Smooth muscle cell (in vitro differentiated cells): ENCODE results near the gene PLA2G1B. TPM values are rescaled to one million over a fixed set of nuclear protein-coding genes. Genes with fewer than 3 reads are reported as not detected.

ENCODE experiments used
- DNase-seq: peaks from one replicate; lab custom pipeline; 2025; ENCODE audit not compliant: unreplicated experiment; lab: John Stamatoyannopoulos, UW
- H2AFZ ChIP-seq: fragments of 200-600 bp; sonication (generic); 2 replicates; pipeline ENCODE4 v1.6.0; 2016; ENCODE audit warnings: antibody characterized with exemption, low read depth, mild to moderate bottlenecking
- H3F3A ChIP-seq: fragments of 200-600 bp; sonication (generic); 2 replicates; pipeline ENCODE4 v1.6.0; 2017; ENCODE audit warnings: antibody characterized with exemption, low read depth
- H3K27ac ChIP-seq: fragments of 200-600 bp; sonication (generic); 2 replicates; pipeline ENCODE4 v1.5.1; 2016; ENCODE audit warnings: low read depth, mild to moderate bottlenecking
- H3K27me3 ChIP-seq: fragments of 200-600 bp; sonication (generic); 2 replicates; pipeline ENCODE4 v1.6.1; 2016; ENCODE audit warnings: low read depth, mild to moderate bottlenecking
- H3K36me3 ChIP-seq: fragments of 200-600 bp; sonication (generic); 2 replicates; pipeline ENCODE4 v1.5.1; 2016; ENCODE audit warnings: low read depth
- H3K4me1 ChIP-seq: fragments of 200-600 bp; sonication (generic); 2 replicates; pipeline ENCODE4 v1.5.1; 2016; ENCODE audit warnings: low read depth
- H3K4me2 ChIP-seq: fragments of 200-600 bp; sonication (generic); 2 replicates; pipeline ENCODE4 v1.6.0; 2016; ENCODE audit warnings: mild to moderate bottlenecking
- H3K4me3 ChIP-seq: fragments of 200-600 bp; sonication (generic); 2 replicates; pipeline ENCODE4 v1.5.1; 2016; ENCODE audit warnings: mild to moderate bottlenecking
- H3K79me2 ChIP-seq: fragments of 200-600 bp; sonication (generic); 2 replicates; pipeline ENCODE4 v1.6.0; 2016; ENCODE audit warnings: low read depth, mild to moderate bottlenecking
- H3K9ac ChIP-seq: fragments of 200-600 bp; sonication (generic); 2 replicates; pipeline ENCODE4 v1.6.0; 2016; ENCODE audit warnings: low read depth
- H3K9me3 ChIP-seq: fragments of 200-600 bp; sonication (generic); replicated peaks from 2 replicates; pipeline ENCODE4 v1.5.1; 2016; ENCODE audit warnings: low read depth
- H4K20me1 ChIP-seq: fragments of 200-600 bp; sonication (generic); 2 replicates; pipeline ENCODE4 v1.6.0; 2016; ENCODE audit warnings: low read depth
- CTCF ChIP-seq: fragments of 200-600 bp; sonication (generic); IDR thresholded peaks from 2 replicates; pipeline ENCODE4 v1.5.1; 2017; ENCODE audit warnings: borderline replicate concordance, mild to moderate bottlenecking, antibody characterized with exemption; ENCODE audit not compliant: insufficient read depth, poor library complexity, severe bottlenecking
- WGBS: methylation state at CpG from one replicate; pipeline ENCODE4 v1.1.7; 2016; ENCODE audit warnings: low lambda C conversion rate; 5-methylcytosine and 5-hydroxymethylcytosine counted together
- polyA plus RNA-seq: library from polyadenylated mRNA; unstranded; fragments of >200 nt; fragmentation: Nextera tagmentation; extraction: Ambion mirVana; gene quantifications from 2 replicates; pipeline ENCODE4 v1.2.1, GENCODE V29; 2016
- total RNA-seq: library from RNA; depleted of rRNA; stranded (reverse); fragments of >200 nt; gene quantifications from 2 replicates; pipeline ENCODE4 v1.2.3, GENCODE V29; 2014

PLA2G1B gene
- total and polyA plus RNA-seq, 2 experiments from 2014 or later = not detected

DNA sequence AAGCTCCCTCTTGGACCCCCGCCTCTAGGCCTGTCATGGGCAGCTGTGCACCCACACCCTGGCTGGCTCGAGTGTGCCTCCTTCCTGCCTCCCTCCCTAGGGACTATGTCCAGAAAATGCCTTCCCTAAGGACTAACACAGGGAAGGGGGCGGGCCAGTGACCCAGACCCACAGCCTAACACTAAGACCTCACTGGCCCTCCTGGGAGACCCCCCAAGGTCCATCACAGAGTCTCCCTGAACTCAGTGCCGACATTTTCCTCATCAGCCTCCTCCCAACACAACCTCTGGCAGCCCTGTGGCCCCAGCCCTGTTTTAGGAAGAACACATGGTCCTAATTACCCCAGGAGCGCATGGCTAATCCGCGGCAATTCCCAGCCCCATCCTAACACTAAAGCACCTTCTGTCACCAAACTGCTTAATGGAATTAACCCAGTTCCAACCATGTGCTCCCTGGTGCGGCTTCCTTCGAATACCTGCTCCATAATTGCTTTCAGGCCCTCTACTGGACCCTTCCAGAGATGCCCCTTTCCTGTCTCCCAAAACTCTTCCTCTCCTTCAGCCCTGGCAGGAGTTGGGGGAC is 35.8 kb upstream of the PLA2G1B start:
- H2AFZ ChIP-seq = no peak overlapping the region
- 86% methylated on average over 8 of the region's 9 CpGs for WGBS
- H3K4me2 ChIP-seq = no peak overlapping the region
- no peaks in the 10 kb centered on the region for H3K27me3 ChIP-seq
- H3K79me2 ChIP-seq = no peaks in the 10 kb centered on the region
- peaks cover 6% of the 10 kb centered on the region for H3F3A ChIP-seq
- H3K36me3 ChIP-seq = no peaks in the 10 kb centered on the region
- H3K4me1 ChIP-seq = peaks cover 46% of the 10 kb centered on the region
- no peak overlapping the region for H3K27ac ChIP-seq
- H4K20me1 ChIP-seq = no peaks in the 10 kb centered on the region
- no peak for TF ChIP-seq CTCF
- no peak overlapping the region for H3K4me3 ChIP-seq
- no peak for DNase-seq
- no peaks in the 10 kb centered on the region for H3K9me3 ChIP-seq
- H3K9ac ChIP-seq = no peak overlapping the region

DNA sequence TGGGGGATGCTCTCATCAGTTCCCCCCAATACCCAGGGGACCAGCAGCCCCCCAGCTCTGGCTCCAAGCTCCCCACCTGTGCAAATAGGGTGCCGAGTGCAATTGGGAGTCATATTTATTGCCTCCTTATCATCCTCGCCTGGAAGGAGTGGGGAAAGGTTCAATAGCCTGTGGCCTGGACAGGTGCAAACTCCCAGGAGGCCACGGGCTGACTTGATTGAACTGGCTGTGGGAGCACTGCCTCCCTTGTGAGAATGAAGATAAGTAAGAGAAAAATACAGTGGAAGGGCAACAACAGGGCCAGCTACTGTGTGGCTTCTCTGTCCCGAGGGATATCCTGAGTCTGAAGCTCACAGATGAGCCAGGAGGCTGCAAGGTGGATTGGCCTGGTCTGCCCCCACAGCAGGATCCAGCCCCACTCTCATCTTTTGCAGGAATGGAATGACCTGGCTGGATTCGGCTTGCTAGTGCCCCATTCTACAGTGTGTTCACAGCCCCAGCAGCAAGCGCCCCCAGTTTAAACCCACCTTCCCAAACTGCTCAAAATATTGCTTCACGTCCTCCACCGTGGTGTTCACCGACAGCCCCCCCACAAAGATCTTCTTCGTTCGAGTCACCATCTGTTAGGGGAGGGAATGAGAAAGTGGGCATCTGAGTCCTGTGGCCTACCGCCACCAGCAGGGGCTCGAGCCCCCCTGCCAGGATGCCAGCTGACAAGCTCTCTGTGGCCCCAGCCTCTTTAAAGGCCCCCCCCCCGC is 35.1 kb upstream of the PLA2G1B start:
- no peak for TF ChIP-seq CTCF
- Histone ChIP-seq H2AFZ (no peak overlapping the region), H3K4me1 (peaks cover 46% of the 10 kb centered on the region), H3F3A (peaks cover 6% of the 10 kb centered on the region), H3K9me3 (no peaks in the 10 kb centered on the region), H3K27me3 (no peaks in the 10 kb centered on the region), H3K27ac (peak overlapping the region; percentile 82), H4K20me1 (no peaks in the 10 kb centered on the region), H3K36me3 (no peaks in the 10 kb centered on the region), H3K4me2 (no peak overlapping the region), H3K79me2 (no peaks in the 10 kb centered on the region), H3K4me3 (no peak overlapping the region), H3K9ac (peak overlapping the region; percentile 96)
- no peak for DNase-seq
- 92% methylated on average over 14 of the region's 14 CpGs for WGBS

DNA sequence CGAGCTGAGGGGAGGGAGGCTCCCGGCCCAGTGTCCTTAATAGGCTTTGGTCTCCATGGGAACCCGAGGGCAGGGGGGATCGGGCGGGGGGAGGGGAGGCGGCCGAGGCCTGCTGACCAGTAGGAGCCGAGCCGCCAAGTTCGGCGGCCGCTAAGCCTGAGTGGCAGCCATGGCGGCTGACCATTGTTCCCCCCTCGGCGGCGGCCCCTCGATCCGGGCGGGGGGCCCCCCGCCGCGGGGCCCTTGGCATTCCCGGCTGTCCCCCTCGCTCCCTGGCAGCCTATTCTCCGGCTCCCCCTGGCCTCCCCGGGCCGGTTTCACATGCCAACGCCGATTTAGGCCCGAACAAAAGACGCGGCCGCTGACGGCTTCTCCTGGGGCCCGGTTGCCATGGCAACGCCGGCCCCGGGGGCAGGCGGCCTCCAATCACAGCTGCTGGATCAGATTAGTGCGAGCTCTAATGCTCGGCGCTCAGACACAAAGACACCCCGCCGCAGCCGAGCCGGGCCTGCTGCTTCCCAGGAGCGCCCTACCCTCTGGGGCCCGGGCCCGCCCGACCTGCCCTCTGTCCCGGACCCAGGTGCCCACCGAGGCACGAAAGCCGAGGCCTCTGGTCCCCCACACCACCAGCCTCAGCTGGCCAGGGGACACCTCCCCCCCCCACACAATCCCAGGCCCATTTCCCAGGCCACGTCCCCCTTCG is 34.1 kb upstream of the PLA2G1B start:
- H3K4me3 ChIP-seq = peak overlapping the region; percentile 52
- peaks cover 42% of the 10 kb centered on the region for H3K4me1 ChIP-seq
- peak overlapping the region; percentile 81 for H2AFZ ChIP-seq
- 7% methylated on average over 29 of the region's 56 CpGs for WGBS
- H3F3A ChIP-seq = peaks cover 6% of the 10 kb centered on the region
- DNase-seq = peak; percentile 44
- H3K27ac ChIP-seq = peak overlapping the region; percentile 82
- H3K27me3 ChIP-seq = no peaks in the 10 kb centered on the region
- TF ChIP-seq CTCF = no peak
- peak overlapping the region; percentile 96 for H3K9ac ChIP-seq
- H3K79me2 ChIP-seq = no peaks in the 10 kb centered on the region
- H3K36me3 ChIP-seq = no peaks in the 10 kb centered on the region
- peak overlapping the region; percentile 87 for H3K4me2 ChIP-seq
- H4K20me1 ChIP-seq = no peaks in the 10 kb centered on the region
- H3K9me3 ChIP-seq = no peaks in the 10 kb centered on the region
